ENCODE measurements around the gene NRCAM. TPM values are rescaled to one million over a fixed set of nuclear protein-coding genes. Genes with fewer than 3 reads are reported as not detected.

NRCAM gene
- total and polyA plus RNA-seq, 2 of the 8 experiments (the other 6 are each of a cell fraction or from before 2014, with no cell fraction given), result 2.7 to 3.8 TPM

GRCh38 chr7:108247614-108248013, 208.6 kb downstream of the NRCAM start:
- H2BK120ac ChIP-seq (replicated peaks; ENCODE audit: low read depth, low read length), result no peak overlapping the region
- H3K14ac ChIP-seq (ENCODE audit: insufficient read length), result no peak overlapping the region
- H4K91ac ChIP-seq (replicated peaks; ENCODE audit: insufficient read length, low read length), result no peak overlapping the region
- H3K36me3 ChIP-seq (ENCODE audit: control insufficient read depth in 2 of 4, insufficient read depth in 4 of 4, low read length in 3 of 4), result no peaks in the 10 kb centered on the region
- H3K9me3 ChIP-seq (ENCODE audit: insufficient read depth in 2 of 2, low read depth in 1 of 2, low read length in 1 of 2), result no peaks in the 10 kb centered on the region
- ChIA-PET CTCF (ENCODE audit: partially characterized antibody) (interaction anchor here (0.8 kb wide), 1 partner anchor 22 kb away, joined by 3 read pairs; no protein-coding TSS in a partner anchor), POLR2A (ENCODE audit: partially characterized antibody) (no interaction called here)
- H2BK5ac ChIP-seq (ENCODE audit: low read depth, low read length), result no peak overlapping the region
- H3K23me2 ChIP-seq (ENCODE audit: low read depth, low read length), result no peaks in the 10 kb centered on the region
- FAIRE-seq (no peak), DNase-seq (ENCODE audit: low read depth in 1 of 2, low spot score in 2 of 2) (no peak)
- no peak overlapping the region for H3K18ac ChIP-seq (ENCODE audit: extremely low read depth, low read length)
- no peaks in the 10 kb centered on the region for H3K27me3 ChIP-seq (replicated peaks in 1 of 4; ENCODE audit: control insufficient read depth in 3 of 4, extremely low read depth in 1 of 4, insufficient read depth in 3 of 4, low read length in 3 of 4)
- no peak overlapping the region for H2BK12ac ChIP-seq (ENCODE audit: low read depth, low read length)
- no peak overlapping the region for H3K4me2 ChIP-seq (ENCODE audit: insufficient read depth in 1 of 2, low read depth in 2 of 2, low read length in 2 of 2)
- H2BK20ac ChIP-seq (ENCODE audit: low read length), result no peak overlapping the region
- H3K23ac ChIP-seq (ENCODE audit: insufficient read length), result no peak overlapping the region
- H4K8ac ChIP-seq (ENCODE audit: extremely low read depth, insufficient read depth, low read length), result no peak overlapping the region
- no peak for TF ChIP-seq SRF (IDR thresholded peaks at IDR 0.05; ENCODE audit: low read depth, low read length)
- TF ChIP-seq TCF12 (IDR thresholded peaks at IDR 0.05; ENCODE audit: low read depth, low read length), result no peak
- no peak overlapping the region for H3K9ac ChIP-seq (replicated peaks in 1 of 4; ENCODE audit: extremely low read depth in 1 of 4, low read depth in 3 of 4, low read length in 3 of 4)
- no peak overlapping the region for H3K4me3 ChIP-seq (ENCODE audit: extremely low read depth in 1 of 4, insufficient read depth in 2 of 4, low read depth in 3 of 4, low read length in 4 of 4)
- H4K5ac ChIP-seq (ENCODE audit: insufficient read length, low read depth, low read length), result no peak overlapping the region
- no peaks in the 10 kb centered on the region for H3K79me1 ChIP-seq (ENCODE audit: low read depth, low read length)
- H3K27ac ChIP-seq (ENCODE audit: low read depth, low read length), result no peak overlapping the region
- 100% methylated on average over 1 of the region's 1 CpG; no CpG with 5 or more reads in 1 of the 2 experiments for WGBS, 2 experiments (ENCODE audit: extremely low coverage in 1 of 2, insufficient coverage in 1 of 2, insufficient read length in 1 of 2, insufficient replicate concordance in 2 of 2, low coverage in 1 of 2, low lambda C conversion rate in 2 of 2, missing lambda C conversion rate in 1 of 2)
- H4K20me1 ChIP-seq (replicated peaks in 1 of 2; ENCODE audit: control insufficient read depth in 1 of 2, insufficient read depth in 2 of 2, low read length in 2 of 2), result no peaks in the 10 kb centered on the region
- H2AFZ ChIP-seq (ENCODE audit: low read length), result no peak overlapping the region
- H3K56ac ChIP-seq (replicated peaks; ENCODE audit: insufficient read length, low read depth, low read length), result no peak overlapping the region
- no peaks in the 10 kb centered on the region for H3K79me2 ChIP-seq (ENCODE audit: control insufficient read depth in 1 of 2, insufficient read depth in 2 of 2, low read length in 2 of 2)
- H2BK15ac ChIP-seq (ENCODE audit: low read length), result no peak overlapping the region
- H2AK5ac ChIP-seq (ENCODE audit: low read depth, low read length), result no peak overlapping the region
- no peak overlapping the region for H3K4ac ChIP-seq (replicated peaks; ENCODE audit: insufficient read length, low read depth, low read length)
- H3K4me1 ChIP-seq (replicated peaks in 1 of 4; ENCODE audit: control insufficient read depth in 3 of 4, insufficient read depth in 4 of 4, low read length in 3 of 4), result peaks cover 0 to 4% (median 0%) of the 10 kb centered on the region in 4 experiments; a peak in 1 of 7 replicates

Data from H1 (cell line).